Brain microvascular endothelial cell (primary cell): Measurements from ENCODE around the gene PHACTR1.

Experiments used
- DNase-seq: peaks from one replicate; pipeline ENCODE4 v3.0.0-alpha.2; 2020
- H3K27ac ChIP-seq: fragments of 250-450 bp; sonication (Bioruptor Pico); 2 replicates; pipeline ENCODE4 v1.5.1; 2020; ENCODE audit warnings: mild to moderate bottlenecking, moderate library complexity
- H3K27me3 ChIP-seq: fragments of 250-450 bp; sonication (Bioruptor Pico); replicated peaks from 2 replicates; pipeline ENCODE4 v1.5.1; 2020; ENCODE audit warnings: mild to moderate bottlenecking
- H3K36me3 ChIP-seq: fragments of 250-450 bp; sonication (Bioruptor Pico); replicated peaks from 2 replicates; pipeline ENCODE4 v1.5.1; 2020; ENCODE audit warnings: mild to moderate bottlenecking
- H3K4me3 ChIP-seq: 2 replicates; pipeline ENCODE4 v1.5.1; 2011; ENCODE audit warnings: low read depth, mild to moderate bottlenecking, control low read depth, low read length, moderate library complexity
- CTCF ChIP-seq: IDR thresholded peaks from 2 replicates; pipeline ENCODE4 v1.5.1; 2011; ENCODE audit warnings: low read depth, mild to moderate bottlenecking, moderate library complexity, low read length, control low read depth, inconsistent platforms; ENCODE audit errors: missing control alignments
- in situ Hi-C: cut with HindIII; loops from 2 replicates; pipeline ENCODE4 v1.10.0; 2017; ENCODE audit warnings: low sequenced_read_pairs, low pct_ligation_motif_present

PHACTR1 gene

GRCh38 chr6:12984776-12985175, 268.2 kb downstream of the PHACTR1 start:
- in situ Hi-C loops = no loop called here
- DNase-seq = no peak
- no peaks in the 10 kb centered on the region for H3K36me3 ChIP-seq
- no peak overlapping the region for H3K4me3 ChIP-seq
- H3K27ac ChIP-seq = no peak overlapping the region
- TF ChIP-seq CTCF = no peak
- H3K27me3 ChIP-seq = no peaks in the 10 kb centered on the region

GRCh38 chr6:12987783-12988182, 271.2 kb downstream of the PHACTR1 start:
- Histone ChIP-seq H3K4me3 (no peak overlapping the region), H3K36me3 (no peaks in the 10 kb centered on the region), H3K27ac (no peak overlapping the region), H3K27me3 (no peaks in the 10 kb centered on the region)
- no peak for DNase-seq
- in situ Hi-C loops = no loop called here
- no peak for TF ChIP-seq CTCF

- in situ Hi-C loops = no loop called here
- no peaks in the 10 kb centered on the region for H3K36me3 ChIP-seq
- DNase-seq = no peak
- no peak for TF ChIP-seq CTCF
- H3K4me3 ChIP-seq = no peak overlapping the region
- H3K27ac ChIP-seq = no peak overlapping the region
- H3K27me3 ChIP-seq = no peaks in the 10 kb centered on the region
These were observed 273.6 kb downstream of the PHACTR1 start for GRCh38 chr6:12990162-12990561.

GRCh38 chr6:12991435-12991834, 274.9 kb downstream of the PHACTR1 start:
- in situ Hi-C loops = no loop called here
- Histone ChIP-seq H3K27ac (no peak overlapping the region), H3K36me3 (no peaks in the 10 kb centered on the region), H3K4me3 (no peak overlapping the region), H3K27me3 (no peaks in the 10 kb centered on the region)
- no peak for DNase-seq
- TF ChIP-seq CTCF = no peak

- H3K27me3 ChIP-seq = no peaks in the 10 kb centered on the region
- no peak for TF ChIP-seq CTCF
- H3K36me3 ChIP-seq = no peaks in the 10 kb centered on the region
- H3K27ac ChIP-seq = no peak overlapping the region
- no peak overlapping the region for H3K4me3 ChIP-seq
- in situ Hi-C loops = no loop called here
- DNase-seq = no peak
These were observed 276.2 kb downstream of the PHACTR1 start for GRCh38 chr6:12992770-12993169.

- in situ Hi-C loops = no loop called here
- Histone ChIP-seq H3K27ac (no peak overlapping the region), H3K4me3 (no peak overlapping the region), H3K27me3 (no peaks in the 10 kb centered on the region), H3K36me3 (no peaks in the 10 kb centered on the region)
- DNase-seq = no peak
- TF ChIP-seq CTCF = no peak
These were observed 276.8 kb downstream of the PHACTR1 start for GRCh38 chr6:12993283-12993898.
